Inferior parietal cortex (tissue), 1 donor: ENCODE results near the gene NRXN3.

ENCODE experiments used
- DNase-seq: peaks from one replicate; pipeline ENCODE4 v3.0.0-alpha.2; 2016; ENCODE audit errors: extremely low spot score

Gene NRXN3

DNA sequence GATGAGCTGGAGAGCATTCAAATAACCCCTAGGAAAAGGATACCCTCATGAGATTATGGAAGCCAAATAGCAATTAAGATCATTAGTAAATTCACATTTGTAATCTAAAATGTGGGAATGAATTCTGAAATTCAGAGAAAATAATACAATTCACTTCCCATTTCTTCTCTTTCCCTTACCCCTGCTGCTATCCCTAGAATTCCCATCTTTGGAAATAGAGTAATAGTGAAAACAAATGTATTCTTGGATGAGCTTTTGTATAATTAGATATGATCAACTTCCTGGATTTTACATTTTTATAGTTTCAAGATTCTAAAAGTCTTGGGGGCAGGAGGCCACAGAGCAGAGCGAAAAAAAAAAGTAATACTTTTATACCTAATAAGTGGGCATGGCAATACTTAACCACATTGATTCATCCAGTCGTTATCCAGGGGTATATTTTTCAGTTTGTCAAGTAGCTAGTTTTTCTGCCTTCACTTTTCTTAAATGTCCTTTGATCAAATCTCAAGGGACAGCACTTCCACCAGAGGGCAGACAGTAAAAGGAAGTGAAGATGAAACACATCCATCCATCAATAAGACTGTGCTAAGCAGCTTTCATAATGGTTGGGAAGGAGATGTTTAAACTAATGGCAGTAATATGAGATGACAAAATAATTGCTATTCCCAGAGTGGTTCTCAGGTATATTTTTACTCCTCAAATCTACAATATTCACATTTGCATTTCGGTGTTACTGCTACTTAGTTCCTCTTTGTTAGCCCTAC, 1639.9 kb downstream of the NRXN3 start:
- peak; percentile 69 for DNase-seq

DNA sequence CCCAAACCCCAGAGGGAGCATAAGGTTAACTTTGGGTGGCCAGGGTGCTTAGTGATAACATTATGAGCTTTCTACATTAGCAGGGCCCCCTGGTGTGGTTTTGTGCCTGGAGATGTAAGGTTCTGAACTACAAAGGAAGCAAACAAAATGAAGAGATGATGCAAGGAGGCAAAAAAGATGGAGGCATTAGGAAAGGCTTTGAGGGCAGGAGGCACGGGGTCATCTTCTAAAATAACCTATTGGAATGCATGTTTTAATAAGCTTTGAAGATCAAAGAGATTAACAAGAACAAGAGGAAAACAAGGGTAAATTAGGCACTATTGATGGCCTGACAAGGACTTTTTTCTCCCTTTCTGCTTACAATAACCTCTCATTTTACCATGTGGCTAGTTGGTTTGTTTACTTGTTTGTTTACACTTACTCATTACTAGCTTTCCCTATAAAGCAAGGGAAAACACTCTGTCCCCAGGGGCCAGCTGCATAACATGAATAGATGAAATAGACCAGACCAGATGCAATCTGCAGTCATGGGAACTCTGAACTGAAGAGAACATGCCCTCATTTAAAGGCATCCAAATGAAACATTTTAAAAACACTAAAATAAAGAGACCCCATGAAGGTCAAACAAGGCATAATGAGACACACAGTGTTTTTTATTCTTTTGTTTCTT, 1650.8 kb downstream of the NRXN3 start:
- no peak for DNase-seq

DNA sequence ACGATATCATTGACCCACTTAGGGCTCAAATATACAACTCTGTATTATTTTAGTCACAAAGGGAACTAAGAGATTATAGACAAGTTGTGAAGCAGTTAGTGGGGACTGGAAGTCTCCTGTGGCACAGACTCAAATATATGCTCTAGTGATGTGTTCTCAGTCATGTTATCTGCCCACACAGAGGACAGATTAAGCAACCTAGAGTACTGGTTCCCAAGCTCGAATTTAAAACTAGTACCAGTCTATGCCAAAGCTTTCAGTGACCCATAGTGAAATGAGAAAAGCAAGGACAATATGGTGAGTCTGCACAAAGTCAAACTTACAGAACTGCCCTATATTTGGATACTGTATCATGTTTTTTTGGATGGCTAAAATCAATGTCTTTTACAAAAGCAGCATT, 1651.9 kb downstream of the NRXN3 start:
- DNase-seq = no peak

DNA sequence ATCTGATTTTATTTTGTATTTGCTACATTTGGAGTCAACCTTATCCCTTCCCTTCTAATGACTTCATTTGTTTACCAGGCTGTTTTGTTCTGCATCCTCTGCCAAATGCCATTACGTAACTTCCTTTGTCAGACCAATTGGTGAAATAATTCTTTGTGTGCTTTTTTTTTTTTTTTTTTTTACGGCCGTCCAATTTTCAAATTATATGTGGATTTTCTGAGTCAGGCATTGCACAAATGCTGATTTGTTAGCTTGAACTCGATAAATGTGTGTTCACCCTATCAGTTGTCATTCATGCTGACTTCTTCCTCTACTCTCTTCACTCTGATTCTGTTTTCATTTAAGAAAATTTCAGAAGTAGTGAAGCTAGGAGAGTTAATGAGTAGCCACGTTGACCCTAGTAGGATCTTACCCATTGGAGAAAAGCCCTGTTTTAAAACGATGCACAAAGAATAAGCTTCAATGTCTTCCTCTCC, 1654.9 kb downstream of the NRXN3 start:
- peak; percentile 91 for DNase-seq

DNA sequence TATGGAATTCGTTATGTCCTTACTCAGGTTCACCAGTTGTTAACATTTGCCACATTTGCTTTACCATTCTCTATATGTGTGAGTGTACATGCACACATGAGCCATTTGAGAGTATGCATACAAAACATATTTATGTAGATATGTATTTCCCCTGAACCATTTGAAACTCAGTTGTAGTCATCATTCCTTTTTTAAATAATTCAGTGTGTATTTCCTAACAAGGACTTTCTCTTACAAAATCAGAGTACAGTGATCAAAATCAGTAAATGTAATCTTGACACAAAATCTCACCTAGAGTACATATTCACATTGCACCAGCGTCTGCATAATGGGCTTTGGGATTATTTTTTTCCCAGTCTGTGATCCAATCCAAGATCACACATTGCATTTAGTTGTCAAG, 1656.2 kb downstream of the NRXN3 start:
- no peak for DNase-seq

- DNase-seq = no peak
These were observed 1659.4 kb downstream of the NRXN3 start for GRCh38 chr14:79829405-79830166.

DNA sequence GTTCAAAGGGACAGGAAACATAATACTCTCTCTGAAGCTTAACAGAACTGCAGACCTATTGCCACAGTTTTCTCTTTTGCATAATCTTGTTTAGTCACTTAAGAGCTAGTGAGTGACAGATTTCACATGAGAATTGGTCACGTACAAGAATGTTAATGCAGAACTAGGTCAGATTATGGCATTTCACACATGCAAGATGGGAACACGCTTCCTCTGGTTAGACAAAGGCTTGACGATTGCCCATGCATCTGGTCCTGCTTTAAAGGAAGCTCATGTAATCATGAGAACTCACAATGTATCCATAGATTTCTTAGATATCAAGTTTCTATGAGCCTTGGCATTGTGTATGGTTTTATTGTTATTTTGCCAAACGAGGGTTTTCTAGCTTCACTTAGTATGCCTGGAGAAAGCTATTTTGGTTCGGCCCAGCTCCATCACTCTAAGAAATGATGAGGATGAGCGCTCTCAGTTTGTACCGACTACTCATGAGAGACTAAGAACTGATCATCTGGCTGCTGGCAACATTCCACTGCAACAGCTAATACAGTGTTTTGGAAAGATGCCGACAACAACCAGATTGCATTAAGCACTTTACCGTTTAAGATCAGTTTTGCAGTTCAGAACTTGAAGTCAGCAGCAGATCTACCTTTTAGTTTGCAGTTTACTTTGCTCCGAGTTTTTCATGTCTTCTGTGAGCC, 1661.2 kb downstream of the NRXN3 start:
- DNase-seq = no peak

DNA sequence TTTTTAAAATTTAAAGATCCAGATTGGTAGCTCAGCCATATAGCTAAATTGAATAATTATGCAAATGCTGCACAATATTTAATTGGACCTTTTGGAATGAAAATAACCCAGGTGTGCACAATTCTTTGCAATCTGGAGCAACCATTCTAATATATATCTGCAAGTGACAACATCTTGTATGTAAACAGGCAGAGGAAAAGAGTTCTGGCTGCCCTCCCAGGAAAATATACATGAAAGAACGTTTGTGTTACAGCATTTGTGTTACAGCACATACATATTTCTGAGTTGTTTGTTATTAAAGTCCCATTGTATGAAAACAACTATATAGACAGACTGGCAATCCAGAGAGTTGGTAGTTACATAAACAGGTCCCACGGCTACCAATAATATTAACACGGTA, 1663.6 kb downstream of the NRXN3 start:
- no peak for DNase-seq

- DNase-seq = no peak
These were observed 1664.7 kb downstream of the NRXN3 start for GRCh38 chr14:79834868-79835267.

DNA sequence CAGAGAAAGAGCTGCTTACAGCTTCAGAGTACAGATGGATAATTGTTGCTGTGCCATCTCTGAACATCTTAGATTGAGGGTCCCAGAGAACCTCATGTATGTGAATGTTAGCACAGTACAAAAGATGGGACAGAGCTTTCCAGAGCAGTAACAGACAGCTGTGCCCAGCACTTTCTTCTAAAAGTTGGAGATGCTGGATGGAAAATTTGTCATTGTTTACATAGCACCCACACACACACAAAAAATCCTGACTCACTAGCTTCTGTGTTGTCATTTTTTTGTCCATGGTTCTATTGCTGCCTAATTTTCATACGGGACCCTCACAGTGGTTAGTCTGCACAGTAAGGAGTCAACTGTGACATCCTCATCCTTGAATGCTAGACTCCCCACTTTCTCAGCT, 1666.4 kb downstream of the NRXN3 start:
- DNase-seq = no peak

DNA sequence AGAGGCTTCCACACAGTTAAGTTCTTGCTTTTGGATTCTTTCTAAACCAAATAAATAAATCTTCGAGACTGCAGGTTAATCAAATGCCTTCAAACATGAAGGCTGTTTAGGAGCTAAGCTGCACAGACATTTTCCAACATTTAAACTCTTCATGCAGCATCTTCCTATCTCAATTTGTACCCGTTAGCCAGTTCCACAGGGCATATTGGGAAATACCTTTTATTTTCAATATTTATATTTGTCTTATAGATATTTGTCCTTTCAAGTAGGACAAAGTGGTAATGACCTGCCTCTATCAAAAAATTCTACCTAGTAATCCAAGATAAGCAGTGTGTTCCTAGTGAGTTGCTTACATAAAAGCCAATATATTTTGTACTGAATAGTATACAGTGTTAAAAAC, 1667.5 kb downstream of the NRXN3 start:
- DNase-seq = no peak

DNA sequence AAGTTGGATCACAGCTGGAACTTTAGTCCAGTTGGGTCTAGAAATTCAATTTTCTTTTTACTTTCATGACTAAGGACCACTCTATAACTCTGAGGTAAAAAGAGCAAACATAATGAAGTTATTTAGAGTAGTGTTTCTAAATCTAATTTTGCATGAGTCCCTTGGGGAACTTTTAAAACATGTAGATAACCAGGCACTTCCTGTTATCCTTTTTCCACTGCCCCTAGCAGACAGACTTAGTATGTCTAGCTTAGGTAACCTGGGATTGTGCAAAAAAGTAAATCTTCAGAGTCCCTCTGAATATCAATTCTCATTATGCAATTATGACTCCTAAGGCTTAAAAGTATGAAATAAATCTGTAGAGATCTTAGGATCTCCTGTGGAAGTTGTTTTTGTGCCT, 1669.9 kb downstream of the NRXN3 start:
- DNase-seq = no peak

DNA sequence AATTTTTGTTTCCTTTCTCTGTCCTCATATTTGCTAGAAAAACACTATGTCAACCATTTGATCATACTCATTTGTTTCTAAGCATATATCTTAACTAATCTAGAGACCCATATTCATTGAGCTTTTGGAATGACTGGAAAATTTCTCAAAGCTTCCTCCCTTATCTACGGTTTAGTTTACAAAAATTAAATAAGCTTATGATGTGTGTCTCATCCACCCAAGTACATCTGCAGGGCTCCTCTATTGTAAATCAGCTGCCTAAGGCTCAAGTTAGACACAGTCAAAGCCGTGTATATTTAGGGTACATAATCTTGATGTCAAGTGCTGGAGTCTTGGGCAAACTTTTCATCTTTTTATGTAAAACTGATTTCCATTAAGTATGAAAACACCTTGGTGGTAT, 1670.7 kb downstream of the NRXN3 start:
- no peak for DNase-seq

- DNase-seq = no peak
These were observed 1671.3 kb downstream of the NRXN3 start for GRCh38 chr14:79841433-79841832.

DNA sequence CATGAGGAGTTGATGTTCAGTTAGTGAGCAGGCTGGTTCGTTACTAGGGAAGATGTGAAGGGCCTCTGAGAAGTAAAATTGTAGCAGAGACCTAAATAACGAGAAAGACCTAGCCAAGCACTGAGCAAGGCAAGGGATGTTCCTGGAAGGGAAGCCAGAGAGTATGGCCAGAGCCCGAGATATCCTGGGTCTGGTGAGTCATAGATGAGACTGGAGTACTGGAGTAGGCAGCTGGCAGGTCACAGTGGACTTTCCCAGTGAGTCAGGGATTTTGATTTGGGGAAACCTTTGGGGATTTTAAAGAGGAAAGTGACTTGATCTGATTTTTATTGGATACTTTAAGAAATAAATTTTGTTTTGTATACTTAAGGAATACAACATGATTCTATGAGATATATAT, 1672.1 kb downstream of the NRXN3 start:
- DNase-seq = no peak

DNA sequence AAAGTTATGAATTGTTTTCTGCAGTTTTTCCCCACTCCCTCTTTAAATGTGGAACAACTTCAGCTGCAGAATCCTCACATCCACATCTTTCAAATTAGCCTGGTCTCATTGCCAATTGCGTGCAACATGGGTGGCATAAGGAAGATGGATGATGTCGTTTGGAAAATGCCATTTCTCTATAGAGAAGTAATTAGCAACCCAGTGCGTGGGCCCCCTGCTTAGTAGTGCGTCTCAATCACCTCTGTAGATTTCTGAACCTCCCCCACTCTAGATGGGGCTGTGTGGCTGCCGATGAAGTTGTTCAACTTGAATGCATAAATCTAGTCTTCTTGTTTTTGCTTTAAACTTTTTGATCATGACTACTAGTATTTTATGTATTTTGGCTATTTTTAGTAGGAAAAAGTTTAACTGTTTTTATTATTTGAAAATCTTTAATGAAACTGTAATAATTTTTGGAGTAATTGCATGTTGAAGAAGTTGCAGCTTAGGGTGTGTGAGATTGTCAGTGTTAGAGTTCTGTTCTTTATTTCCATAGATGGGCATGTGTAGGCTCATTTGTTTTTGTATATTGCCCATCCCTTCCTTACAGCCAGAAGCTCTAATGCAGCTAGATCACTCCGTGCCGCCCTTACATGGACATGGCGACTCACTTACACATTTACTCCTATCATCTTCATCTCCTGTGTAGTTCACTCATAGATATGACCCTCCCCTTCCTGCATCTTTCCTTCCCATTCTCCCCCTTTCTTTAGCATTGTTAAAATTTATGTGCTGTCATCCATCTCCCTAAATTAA, 1683.0 kb downstream of the NRXN3 start:
- DNase-seq = no peak

- no peak for DNase-seq
These were observed 1685.6 kb downstream of the NRXN3 start for GRCh38 chr14:79855789-79856188.

DNA sequence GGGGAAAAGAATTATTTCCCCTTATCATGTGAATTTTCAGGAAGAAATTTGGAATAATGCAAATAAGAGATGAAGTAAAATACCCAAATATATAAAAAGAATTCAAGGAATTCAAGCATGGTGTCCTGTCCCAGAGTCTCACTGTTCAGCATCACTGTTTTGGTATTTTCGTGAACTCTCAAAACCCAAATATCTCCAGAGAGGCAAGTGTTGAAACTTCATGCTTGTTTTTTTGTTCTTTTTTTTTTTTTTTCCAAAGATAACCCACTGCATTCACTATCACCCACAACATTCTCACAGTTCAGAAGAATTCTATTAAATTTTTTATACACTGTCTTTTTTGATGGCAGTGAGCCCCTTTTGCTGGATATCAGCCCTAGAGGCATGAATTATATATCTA, 1686.2 kb downstream of the NRXN3 start:
- no peak for DNase-seq

GRCh38 chr14:79861111-79861510, 1690.9 kb downstream of the NRXN3 start:
- no peak for DNase-seq

- no peak for DNase-seq
These were observed 1691.9 kb downstream of the NRXN3 start for GRCh38 chr14:79862045-79862444.

- DNase-seq = no peak
These were observed 1701.0 kb downstream of the NRXN3 start for GRCh38 chr14:79871136-79871535.
